Measurements from ENCODE around the gene DPYSL3.

GRCh38 chr5:147557876-147558745 lies 48.2 kb upstream of the DPYSL3 start:
- no peak for TF ChIP-seq GATA3 (IDR thresholded peaks at IDR 0.05; ENCODE audit: low read depth, low read length)
- TF ChIP-seq GATA2 (IDR thresholded peaks at IDR 0.05; ENCODE audit: low read depth, low read length) = no peak
